PC-3 (cell line): Measurements from ENCODE around the gene UQCRH. TPM values are rescaled to one million over a fixed set of nuclear protein-coding genes. Genes with fewer than 3 reads are reported as not detected.
A peak's percentile ranks its signal among the peaks of the same experiment; 100 is the strongest.
"Not testable (repeated sequence)": the region's sequence is repeated elsewhere in the genome, so short reads cannot be mapped to it uniquely, and the experiment has no call there.

Experiments used
- ATAC-seq: fragments of 200-7000 bp; cut with Tn5 transposase; 2 replicates; pipeline ENCODE4 v1.9.1; 2020; ENCODE audit warnings: mild to moderate bottlenecking, moderate library complexity
- BruUV-seq: library from RNA; stranded (reverse); fragments of 400-500 nt; replicated peaks from 2 replicates; lab custom pipeline; 2021; lab: Mats Ljungman, UMichigan
- CTCF ChIA-PET: fragments of 300-600 bp; sonication (Branson Sonifier 250); formaldehyde crosslinking; loops from one replicate; lab custom pipeline; 2022; ENCODE audit warnings: antibody characterized with exemption; lab: Charles Lee
- POLR2A ChIA-PET: fragments of 300-600 bp; sonication (Branson Sonifier 250); formaldehyde crosslinking; loops from one replicate; lab custom pipeline; 2022; ENCODE audit warnings: antibody characterized with exemption; ENCODE audit not compliant: unreplicated experiment; lab: Charles Lee
- DNase-seq: peaks from one replicate; pipeline ENCODE4 v3.0.0-alpha.2; 2015
- H2AFZ ChIP-seq: fragments of 300-600 bp; sonication (generic); 2 replicates; pipeline ENCODE4 v1.6.0; 2016; ENCODE audit warnings: antibody characterized with exemption, low read length
- H3F3A ChIP-seq: fragments of 300-600 bp; sonication (generic); one replicate; pipeline ENCODE4 v1.6.0; 2017; ENCODE audit warnings: antibody characterized with exemption, low read length, control low read depth, mild to moderate bottlenecking; ENCODE audit not compliant: unreplicated experiment
- H3K27ac ChIP-seq: fragments of 300-600 bp; sonication (generic); 2 replicates; pipeline ENCODE4 v1.5.1; 2016; ENCODE audit warnings: mild to moderate bottlenecking, low read length
- H3K27me3 ChIP-seq: fragments of 300-600 bp; sonication (generic); 2 replicates; pipeline ENCODE4 v1.6.1; 2016; ENCODE audit warnings: low read length, mixed read lengths
- H3K36me3 ChIP-seq: fragments of 300-600 bp; sonication (generic); 2 replicates; pipeline ENCODE4 v1.6.1; 2016; ENCODE audit warnings: low read depth, mixed run types, low read length, mixed read lengths
- H3K4me1 ChIP-seq: fragments of 300-600 bp; sonication (generic); 2 replicates; pipeline ENCODE4 v1.5.1; 2016; ENCODE audit warnings: low read length; ENCODE audit not compliant: insufficient read depth
- H3K4me2 ChIP-seq: fragments of 300-600 bp; sonication (generic); 2 replicates; pipeline ENCODE4 v1.6.0; 2016; ENCODE audit warnings: low read length
- H3K4me3 ChIP-seq: fragments of 300-600 bp; sonication (generic); 2 replicates; pipeline ENCODE4 v1.5.1; 2016; ENCODE audit warnings: mild to moderate bottlenecking, low read length, mixed read lengths
- H3K79me2 ChIP-seq: fragments of 300-600 bp; sonication (generic); 2 replicates; pipeline ENCODE4 v1.6.1; 2017; ENCODE audit warnings: low read length, mixed read lengths
- H3K9ac ChIP-seq: fragments of 300-600 bp; sonication (generic); 2 replicates; pipeline ENCODE4 v1.6.0; 2016; ENCODE audit warnings: mild to moderate bottlenecking, low read length
- H3K9me2 ChIP-seq: fragments of 300-600 bp; sonication (generic); replicated peaks from 2 replicates; pipeline ENCODE4 v1.6.1; 2016; ENCODE audit warnings: mixed run types, low read length, mixed read lengths
- H3K9me3 ChIP-seq: fragments of 300-600 bp; sonication (generic); 2 replicates; pipeline ENCODE4 v1.6.1; 2016; ENCODE audit warnings: low read length, mixed read lengths
- H4K20me1 ChIP-seq: fragments of 300-600 bp; sonication (generic); 2 replicates; pipeline ENCODE4 v1.6.1; 2016; ENCODE audit warnings: low read length, mixed read lengths
- CTCF ChIP-seq: fragments of 300-600 bp; sonication (generic); conservative IDR thresholded peaks from 2 replicates; pipeline ENCODE4 v1.5.1; 2017; ENCODE audit warnings: antibody characterized with exemption, low read depth, mild to moderate bottlenecking, low read length
- EZH2 ChIP-seq: fragments of 300-600 bp; sonication (generic); IDR thresholded peaks from one replicate; pipeline ENCODE4 v1.6.1; 2017; ENCODE audit warnings: antibody characterized with exemption, mild to moderate bottlenecking, low read length; ENCODE audit not compliant: unreplicated experiment
- EZH2phosphoT487 ChIP-seq: fragments of 300-600 bp; sonication (generic); IDR thresholded peaks from 2 replicates; pipeline ENCODE4 v1.6.1; 2018; ENCODE audit warnings: mild to moderate bottlenecking, antibody characterized with exemption, low read length, borderline replicate concordance
- intact Hi-C: fragments of 100-400 bp; cut with micrococcal nuclease; formaldehyde crosslinking; loops from 2 replicates; pipeline ENCODE4 v1.9.0; 2023
- total RNA-seq: library from RNA; depleted of rRNA; stranded (reverse); fragments of >200 nt; gene quantifications from 2 replicates; pipeline ENCODE4 v1.2.3, GENCODE V29; 2014

UQCRH gene
- total RNA-seq, 1 experiment from 2014 or later = 885 TPM

- intact Hi-C loops = no loop called here
- Histone ChIP-seq H3K36me3 (no peaks in the 10 kb centered on the region), H3K4me3 (no peak overlapping the region), H2AFZ (no peak overlapping the region), H3K4me2 (no peak overlapping the region), H3K9me2 (no peaks in the 10 kb centered on the region), H4K20me1 (no peaks in the 10 kb centered on the region), H3K9me3 (no peaks in the 10 kb centered on the region), H3K79me2 (no peaks in the 10 kb centered on the region), H3K4me1 (no peaks in the 10 kb centered on the region), H3F3A (no peaks in the 10 kb centered on the region), H3K27ac (no peak overlapping the region), H3K9ac (no peak overlapping the region), H3K27me3 (no peaks in the 10 kb centered on the region)
- DNase-seq (peak; percentile 60), ATAC-seq (peak; percentile 88)
- CTCF ChIA-PET = interaction anchor here (0.5 to 1.3 kb wide), 5 partner anchors 12 to 78 kb away, joined by 3 to 16 read pairs (median 6); no protein-coding TSS in a partner anchor
- POLR2A ChIA-PET = no interaction called here
- TF ChIP-seq EZH2phosphoT487 (no peak), CTCF (peak; percentile 64)
- no TSS peak for BruUV-seq
These were observed 30.0 kb downstream of the UQCRH start for GRCh38 chr1:46333300-46334029.

DNA sequence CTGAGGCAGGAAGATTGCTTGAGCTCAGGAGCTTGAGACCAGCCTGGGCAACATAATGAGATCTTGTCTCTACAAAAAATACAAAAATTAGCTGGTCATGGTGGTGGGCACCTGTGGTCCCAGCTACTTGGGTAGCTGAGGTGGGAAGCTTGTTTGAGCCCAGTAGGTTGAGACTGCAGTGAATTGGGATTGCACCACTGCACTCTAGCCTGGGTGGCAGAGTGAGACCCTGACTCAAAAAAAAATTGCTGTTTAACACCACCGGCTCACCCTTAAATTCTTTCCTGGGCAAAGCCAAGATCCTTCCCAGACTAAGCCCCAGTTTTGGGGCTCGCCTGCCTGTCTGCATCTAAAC lies 30.5 kb downstream of the UQCRH start:
- no peak overlapping the region for H3K9ac ChIP-seq
- H2AFZ ChIP-seq = no peak overlapping the region
- H3K4me1 ChIP-seq = no peaks in the 10 kb centered on the region
- no peaks in the 10 kb centered on the region for H3K79me2 ChIP-seq
- CTCF ChIA-PET = interaction anchor here (1.3 kb wide), 1 partner anchor 14 kb away, joined by 16 read pairs; no protein-coding TSS in a partner anchor
- ATAC-seq (no peak), DNase-seq (no peak)
- H3K36me3 ChIP-seq = no peaks in the 10 kb centered on the region
- H3F3A ChIP-seq = no peaks in the 10 kb centered on the region
- no peaks in the 10 kb centered on the region for H4K20me1 ChIP-seq
- BruUV-seq = no TSS peak
- H3K4me3 ChIP-seq = no peak overlapping the region
- H3K9me2 ChIP-seq = no peaks in the 10 kb centered on the region
- POLR2A ChIA-PET = no interaction called here
- no peak overlapping the region for H3K4me2 ChIP-seq
- no peak overlapping the region for H3K27ac ChIP-seq
- TF ChIP-seq EZH2phosphoT487 (no peak), CTCF (no peak), EZH2 (no peak)
- intact Hi-C loops = no loop called here
- H3K9me3 ChIP-seq = no peaks in the 10 kb centered on the region
- H3K27me3 ChIP-seq = no peaks in the 10 kb centered on the region

- no peaks in the 10 kb centered on the region for H3K36me3 ChIP-seq
These were observed 31.6 kb downstream of the UQCRH start for GRCh38 chr1:46335081-46335480.

DNA sequence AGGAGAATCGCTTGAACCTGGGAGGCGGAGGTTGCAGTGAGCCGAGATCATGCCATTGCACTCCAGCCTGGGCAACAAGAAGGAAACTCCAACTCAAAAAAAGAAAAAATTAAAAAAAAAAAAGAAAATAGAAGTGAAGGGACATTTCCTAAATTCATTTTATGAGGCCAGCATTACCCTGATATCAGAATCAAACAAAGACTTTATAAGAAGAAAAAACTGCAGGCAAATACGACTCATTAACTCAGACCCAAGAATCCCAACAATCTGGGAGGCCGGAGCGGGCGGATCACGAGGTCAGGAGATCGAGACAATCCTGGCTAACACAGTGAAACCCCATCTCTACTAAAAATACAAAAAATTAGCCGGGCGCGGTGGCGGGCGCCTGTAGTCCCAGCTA lies 33.9 kb downstream of the UQCRH start:
- Histone ChIP-seq H3K4me1 (peaks cover 14% of the 10 kb centered on the region), H3K79me2 (peaks cover 19% of the 10 kb centered on the region)
- H2AFZ ChIP-seq, POLR2A ChIA-PET, H3F3A ChIP-seq, H3K27me3 ChIP-seq, BruUV-seq, H3K4me3 ChIP-seq, H3K9me3 ChIP-seq, H4K20me1 ChIP-seq, intact Hi-C loops, H3K9ac ChIP-seq, H3K36me3 ChIP-seq, ATAC-seq, H3K4me2 ChIP-seq, DNase-seq, H3K9me2 ChIP-seq, H3K27ac ChIP-seq, CTCF ChIA-PET: not testable (repeated sequence)

More at GRCh38 chr1:46335081-46335480, 31.6 kb downstream of the UQCRH start:
- CTCF ChIA-PET = interaction anchor here (0.6 kb wide), 1 partner anchor 11 kb away, joined by 11 read pairs; no protein-coding TSS in a partner anchor
- Histone ChIP-seq H2AFZ (no peak overlapping the region), H3K9me3 (no peaks in the 10 kb centered on the region), H3K9me2 (no peaks in the 10 kb centered on the region), H3K79me2 (no peaks in the 10 kb centered on the region), H3K9ac (no peak overlapping the region), H3F3A (no peaks in the 10 kb centered on the region), H4K20me1 (no peaks in the 10 kb centered on the region), H3K4me3 (no peak overlapping the region), H3K27me3 (no peaks in the 10 kb centered on the region), H3K4me2 (no peak overlapping the region), H3K4me1 (peaks cover 6% of the 10 kb centered on the region), H3K27ac (no peak overlapping the region)
- intact Hi-C loops = no loop called here
- no peak for TF ChIP-seq EZH2phosphoT487
- no peak for TF ChIP-seq EZH2
- no peak for TF ChIP-seq CTCF
- POLR2A ChIA-PET = no interaction called here
- ATAC-seq (no peak), DNase-seq (no peak)
- no TSS peak for BruUV-seq
